GM21723 (cell line): ENCODE data around the gene RABIF.
"Not testable (repeated sequence)": the region's sequence is repeated elsewhere in the genome, so short reads cannot be mapped to it uniquely, and the experiment has no call there.

Source experiments
- ATAC-seq: cut with Tn5 transposase; IDR thresholded peaks from one replicate; pipeline ENCODE4 v1.9.1; 2021; ENCODE audit warnings: mild to moderate bottlenecking, moderate library complexity; ENCODE audit not compliant: unreplicated experiment

The RABIF gene

GRCh38 chr1:202835548-202836072, 53.3 kb downstream of the RABIF start:
- no peak for ATAC-seq

GRCh38 chr1:202834771-202835547, 54.0 kb downstream of the RABIF start:
- no peak for ATAC-seq

GRCh38 chr1:202831906-202832305, 57.0 kb downstream of the RABIF start:
- no peak for ATAC-seq

- ATAC-seq, result not testable (repeated sequence)
Measured at GRCh38 chr1:202829223-202829622, 59.7 kb downstream of the RABIF start.
